Mucosa of rectum (tissue), 2 donors: ENCODE results near the gene CLIP2.
"Not testable (repeated sequence)": the region's sequence is repeated elsewhere in the genome, so short reads cannot be mapped to it uniquely, and the experiment has no call there.

Experiments
- H3K27ac ChIP-seq, 2 donors: one replicate each; pipeline ENCODE4 v1.7.0; 2013; ENCODE audit warnings: inconsistent platforms in 2 of 2, low read depth in 2 of 2, low read length in 2 of 2
- H3K27me3 ChIP-seq, 2 donors: one replicate each; pipeline ENCODE4 v1.7.0; 2013; ENCODE audit warnings: low read length in 2 of 2; ENCODE audit not compliant: control insufficient read depth in 2 of 2, insufficient read depth in 2 of 2
- H3K36me3 ChIP-seq, 2 donors: one replicate each; pipeline ENCODE4 v1.7.0; 2013; ENCODE audit warnings: low read length in 2 of 2; ENCODE audit not compliant: control insufficient read depth in 2 of 2, insufficient read depth in 2 of 2
- H3K4me1 ChIP-seq, 2 donors: one replicate each; pipeline ENCODE4 v1.7.0; 2013; ENCODE audit warnings: low read length in 2 of 2, mild to moderate bottlenecking in 1 of 2; ENCODE audit not compliant: control insufficient read depth in 2 of 2, insufficient read depth in 2 of 2
- H3K4me3 ChIP-seq, 2 donors: one replicate each; pipeline ENCODE4 v1.7.0; 2013; ENCODE audit warnings: low read length in 2 of 2
- H3K9ac ChIP-seq, 2 donors: one replicate each; pipeline ENCODE4 v1.7.0; 2013; ENCODE audit warnings: low read length in 2 of 2, low read depth in 1 of 2, mild to moderate bottlenecking in 1 of 2
- H3K9me3 ChIP-seq, 2 donors: one replicate each; pipeline ENCODE4 v1.7.0; 2013; ENCODE audit warnings: low read length in 2 of 2; ENCODE audit not compliant: control insufficient read depth in 2 of 2
- donor health status: healthy.
- donor health status: Normal muscosa, but diverticular disease.

Gene CLIP2

DNA sequence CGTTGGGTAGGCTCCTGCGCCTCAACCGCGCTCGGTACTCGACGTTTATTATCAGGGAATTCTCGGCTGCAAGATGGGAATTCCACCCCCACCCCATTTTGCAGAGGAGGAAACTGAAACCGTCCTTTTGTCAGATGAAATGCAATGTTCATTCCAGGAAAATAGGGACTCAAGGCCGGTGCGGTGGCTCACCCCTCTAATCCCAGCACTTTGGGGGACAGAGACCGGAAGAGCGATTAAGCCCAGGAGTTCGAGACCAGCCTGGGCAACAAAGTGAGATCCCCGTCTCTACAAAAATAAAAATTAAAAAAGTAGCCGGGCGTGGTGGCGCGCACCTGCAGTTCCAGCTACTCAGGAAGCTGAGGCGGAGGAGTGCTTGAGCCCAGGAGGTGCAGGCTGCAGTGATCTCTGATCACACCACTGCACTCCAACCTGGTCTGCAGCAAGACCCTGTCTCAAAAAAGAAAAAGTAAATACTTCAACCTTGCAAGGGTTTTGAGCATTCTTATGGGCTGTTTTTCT is 34.3 kb upstream of the CLIP2 start:
- peak overlapping the region; percentile 92 to 94 for H3K4me3 ChIP-seq
- H3K27me3 ChIP-seq, result no peaks in the 10 kb centered on the region
- H3K9me3 ChIP-seq, result no peaks in the 10 kb centered on the region
- H3K4me1 ChIP-seq, result peaks cover 9 to 19% of the 10 kb centered on the region in 2 donors
- H3K27ac ChIP-seq, result peak overlapping the region; percentile 90 to 98
- H3K9ac ChIP-seq, result peak overlapping the region; percentile 91 to 96
- peaks cover 5 to 10% of the 10 kb centered on the region in 2 donors for H3K36me3 ChIP-seq

DNA sequence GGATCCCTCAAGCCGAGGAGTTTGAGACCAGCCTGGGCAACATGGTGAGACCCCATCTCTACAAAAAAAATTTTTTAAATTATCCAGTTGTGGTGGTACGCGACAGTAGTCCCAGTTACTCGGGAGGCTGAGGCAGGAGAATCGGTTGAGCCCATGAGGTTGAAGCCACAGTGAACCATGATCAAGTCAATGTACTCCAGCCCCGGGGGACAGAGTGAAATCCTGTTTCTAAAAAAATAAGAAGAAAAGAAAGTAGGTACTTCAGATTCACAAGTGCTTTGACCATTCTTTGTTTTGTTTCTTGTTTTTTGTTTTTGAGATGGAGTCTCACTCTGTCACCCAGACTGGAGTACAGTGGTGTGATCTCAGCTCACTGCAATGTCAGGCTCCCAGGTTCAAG is 33.7 kb upstream of the CLIP2 start:
- Histone ChIP-seq H3K27ac (peak overlapping the region in 1 of 2 donors; percentile 90), H3K9ac (peak overlapping the region in 1 of 2 donors; percentile 96)
- H3K9me3 ChIP-seq, result not testable (repeated sequence)

DNA sequence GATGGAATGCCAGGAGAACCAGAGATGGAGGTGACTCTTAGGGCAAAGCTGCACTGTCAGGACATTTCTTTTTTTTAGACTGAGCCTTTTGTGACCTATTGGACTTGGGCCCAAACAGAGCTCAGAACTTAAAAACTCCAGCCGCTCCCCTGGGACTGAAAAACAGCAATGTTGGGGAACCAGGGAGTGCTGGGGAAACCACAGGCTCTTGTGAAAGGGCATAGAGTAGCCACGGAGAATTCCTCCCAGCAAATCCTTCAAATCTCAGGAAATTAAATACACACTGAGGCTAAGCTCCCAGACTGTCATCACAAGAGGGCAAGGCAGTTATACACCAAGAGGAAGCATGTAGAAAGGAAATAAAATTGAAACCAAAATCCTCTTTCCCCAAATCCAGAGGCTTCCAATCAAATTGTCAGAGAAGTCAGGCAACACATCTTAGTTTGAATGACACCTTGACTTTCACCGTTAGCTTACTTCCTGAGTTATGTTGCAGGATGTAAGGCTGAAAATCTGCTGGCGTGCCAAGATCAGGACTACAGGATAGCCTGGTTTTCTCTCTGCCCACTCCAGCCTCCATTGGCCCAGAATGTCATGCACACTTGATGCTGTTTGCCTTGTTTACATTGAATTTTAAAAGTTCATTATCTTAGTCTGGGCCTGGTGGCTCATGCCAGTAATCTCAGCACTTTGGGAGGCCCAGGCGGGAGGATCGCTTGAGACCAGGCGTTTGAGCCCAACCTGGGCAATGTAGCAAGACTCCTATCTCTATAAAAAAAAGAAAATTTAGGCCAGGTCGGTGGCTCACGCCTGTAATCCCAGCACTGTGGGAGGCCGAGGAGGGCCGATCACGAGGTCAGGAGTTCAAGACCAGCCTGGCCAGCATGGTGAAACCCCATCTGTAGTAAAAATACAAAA is 32.5 kb upstream of the CLIP2 start:
- Histone ChIP-seq H3K27ac (no peak overlapping the region), H3K9me3 (no peaks in the 10 kb centered on the region), H3K27me3 (no peaks in the 10 kb centered on the region), H3K4me3 (no peak overlapping the region), H3K9ac (no peak overlapping the region), H3K4me1 (peaks cover 9 to 19% of the 10 kb centered on the region in 2 donors), H3K36me3 (no peaks in the 10 kb centered on the region)

More for the DNA sequence above, 33.7 kb upstream of the CLIP2 start:
- not testable (repeated sequence) for H3K36me3 ChIP-seq, H3K27me3 ChIP-seq
- Histone ChIP-seq H3K4me3 (peak overlapping the region; percentile 92 to 94), H3K4me1 (peaks cover 9 to 19% of the 10 kb centered on the region in 2 donors)

DNA sequence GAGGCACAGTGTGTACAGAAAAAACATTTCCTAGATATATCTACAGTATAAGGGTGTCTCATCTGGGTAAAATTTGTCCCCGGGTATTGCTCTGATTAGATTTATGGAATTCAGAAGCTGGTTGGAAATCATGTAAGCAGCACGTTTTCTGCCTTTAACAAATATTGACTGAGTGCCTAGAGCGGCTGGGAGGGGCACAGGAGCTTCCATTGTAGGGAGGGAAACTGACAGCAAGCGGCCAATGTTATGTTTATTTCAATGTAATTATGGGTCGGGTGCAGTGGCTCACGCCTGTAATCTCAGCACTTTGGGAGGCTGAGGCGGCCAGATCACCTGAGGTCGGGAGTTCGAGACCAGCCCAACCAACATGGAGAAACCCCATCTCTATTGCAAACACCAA is 30.6 kb upstream of the CLIP2 start:
- no peak overlapping the region for H3K4me3 ChIP-seq
- no peak overlapping the region for H3K27ac ChIP-seq
- H3K4me1 ChIP-seq, result peaks cover 3 to 11% of the 10 kb centered on the region in 2 donors

DNA sequence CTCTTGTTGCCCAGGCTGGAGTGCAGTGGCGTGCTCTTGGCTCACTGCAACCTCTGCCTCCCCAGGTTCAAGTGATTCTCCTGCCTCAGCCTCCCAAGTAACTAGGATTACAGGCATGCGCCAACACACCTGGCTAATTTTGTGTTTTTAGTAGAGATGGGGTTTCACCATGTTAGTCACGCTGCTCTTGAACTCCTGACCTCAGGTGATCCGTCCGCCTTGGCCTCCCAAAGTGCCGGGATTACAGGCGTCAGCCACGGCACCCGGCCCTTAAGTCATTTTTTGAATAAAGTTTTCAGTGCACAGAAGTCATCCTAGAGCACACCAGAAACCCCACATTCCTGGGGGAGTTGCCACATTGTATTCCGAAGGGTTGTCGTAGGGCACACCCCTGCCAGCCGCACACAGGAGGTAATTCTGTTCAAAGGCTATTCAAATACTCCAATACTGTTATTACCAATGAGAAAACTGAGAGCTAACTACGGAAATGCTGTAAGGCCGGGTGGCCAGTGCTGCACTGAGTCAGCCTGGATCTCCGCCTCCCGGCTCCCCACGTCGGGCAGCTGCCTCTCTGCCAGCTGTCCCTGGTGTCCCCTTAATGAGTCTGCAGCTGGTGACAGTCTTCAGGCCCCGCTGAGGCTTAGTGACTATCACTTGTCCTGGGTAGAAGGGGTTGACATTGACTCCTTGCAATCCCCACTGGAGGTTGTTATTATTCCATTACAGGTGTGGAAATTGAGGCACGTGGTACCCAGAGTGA is 26.4 kb upstream of the CLIP2 start:
- no peak overlapping the region for H3K9ac ChIP-seq
- no peaks in the 10 kb centered on the region for H3K9me3 ChIP-seq
- no peak overlapping the region for H3K27ac ChIP-seq
- H3K36me3 ChIP-seq, result no peaks in the 10 kb centered on the region
- H3K4me3 ChIP-seq, result no peak overlapping the region
- H3K27me3 ChIP-seq, result no peaks in the 10 kb centered on the region
- H3K4me1 ChIP-seq, result peaks cover 0 to 3% of the 10 kb centered on the region in 2 donors

More for the DNA sequence above, 30.6 kb upstream of the CLIP2 start:
- no peaks in the 10 kb centered on the region for H3K27me3 ChIP-seq
- no peaks in the 10 kb centered on the region for H3K36me3 ChIP-seq
- no peaks in the 10 kb centered on the region for H3K9me3 ChIP-seq
- no peak overlapping the region for H3K9ac ChIP-seq

DNA sequence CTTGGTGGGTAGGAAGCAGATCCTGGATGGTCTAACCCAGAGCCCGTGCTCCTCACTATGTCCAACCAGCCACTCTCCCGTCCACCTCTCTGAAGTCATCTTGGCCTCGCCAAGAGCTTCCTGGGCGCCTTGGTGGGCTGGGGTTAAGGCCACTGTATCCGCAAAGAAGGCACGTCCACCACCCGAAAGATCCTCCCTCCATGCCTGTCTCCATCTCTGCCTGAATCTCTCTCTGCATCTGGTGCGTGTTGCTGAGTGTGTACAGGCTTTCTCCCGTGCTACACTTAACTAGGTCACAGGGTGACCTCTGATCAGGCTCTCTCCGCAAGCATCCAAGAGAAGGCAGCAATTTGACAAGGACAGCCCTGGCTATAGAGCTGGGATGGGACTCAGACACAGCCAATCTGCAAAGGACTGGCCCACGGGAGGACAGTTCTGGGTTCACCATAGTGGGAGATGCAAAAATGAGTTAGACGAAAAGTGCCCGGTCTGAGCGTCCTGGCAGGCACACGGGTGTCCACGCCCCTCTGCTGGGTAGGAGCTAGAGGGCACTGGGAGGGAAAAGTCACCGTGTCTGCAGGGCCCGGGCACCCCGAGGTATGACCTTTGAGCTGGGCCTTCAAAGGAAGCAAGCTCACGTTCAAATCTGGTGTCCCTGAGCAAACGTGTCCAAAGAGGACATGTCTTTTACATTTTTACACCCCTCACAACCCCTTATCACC is 25.6 kb upstream of the CLIP2 start:
- Histone ChIP-seq H3K27ac (no peak overlapping the region), H3K9me3 (no peaks in the 10 kb centered on the region), H3K9ac (no peak overlapping the region), H3K4me1 (peaks cover 0 to 2% of the 10 kb centered on the region in 2 donors), H3K36me3 (no peaks in the 10 kb centered on the region), H3K27me3 (no peaks in the 10 kb centered on the region), H3K4me3 (no peak overlapping the region)

DNA sequence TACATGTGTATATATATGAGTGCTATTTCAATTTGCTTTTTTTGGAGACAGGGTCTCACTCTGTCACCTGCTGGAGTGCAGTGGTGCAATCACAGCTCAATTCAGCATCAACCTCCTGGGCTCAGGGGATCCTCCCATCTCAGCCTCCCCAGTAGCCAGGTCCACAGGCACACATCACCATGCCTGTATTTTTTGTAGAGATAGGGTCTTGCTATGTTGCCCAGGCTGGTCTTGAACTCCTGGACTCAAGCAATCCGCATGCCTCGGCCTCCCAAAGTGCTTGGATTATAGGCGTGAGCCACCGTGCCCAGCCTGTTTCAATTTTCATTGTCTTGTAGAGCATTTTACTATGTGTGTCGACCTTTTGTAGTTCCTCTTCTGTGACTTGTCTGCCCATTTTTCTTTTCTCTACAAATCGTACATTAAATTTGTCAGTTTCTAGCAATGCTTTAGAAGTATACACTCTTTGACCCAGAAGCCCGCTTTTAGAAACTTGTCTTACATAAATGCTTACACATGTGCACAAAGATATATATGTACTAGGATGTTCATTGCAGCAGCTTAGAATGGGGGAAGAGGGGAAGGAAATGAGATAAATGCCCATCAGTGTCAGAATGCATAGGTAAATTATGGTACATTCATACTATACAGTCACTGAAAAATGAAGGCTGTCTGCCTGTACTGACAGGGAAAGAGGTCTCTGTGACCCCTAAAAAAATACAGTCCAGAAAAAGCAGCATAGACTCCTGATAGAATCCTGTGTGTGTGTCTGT is 22.8 kb upstream of the CLIP2 start:
- Histone ChIP-seq H3K9ac (no peak overlapping the region), H3K27me3 (no peaks in the 10 kb centered on the region), H3K9me3 (no peaks in the 10 kb centered on the region), H3K4me1 (peaks cover under 1 to 3% of the 10 kb centered on the region in 2 donors), H3K27ac (no peak overlapping the region), H3K36me3 (no peaks in the 10 kb centered on the region), H3K4me3 (no peak overlapping the region)

DNA sequence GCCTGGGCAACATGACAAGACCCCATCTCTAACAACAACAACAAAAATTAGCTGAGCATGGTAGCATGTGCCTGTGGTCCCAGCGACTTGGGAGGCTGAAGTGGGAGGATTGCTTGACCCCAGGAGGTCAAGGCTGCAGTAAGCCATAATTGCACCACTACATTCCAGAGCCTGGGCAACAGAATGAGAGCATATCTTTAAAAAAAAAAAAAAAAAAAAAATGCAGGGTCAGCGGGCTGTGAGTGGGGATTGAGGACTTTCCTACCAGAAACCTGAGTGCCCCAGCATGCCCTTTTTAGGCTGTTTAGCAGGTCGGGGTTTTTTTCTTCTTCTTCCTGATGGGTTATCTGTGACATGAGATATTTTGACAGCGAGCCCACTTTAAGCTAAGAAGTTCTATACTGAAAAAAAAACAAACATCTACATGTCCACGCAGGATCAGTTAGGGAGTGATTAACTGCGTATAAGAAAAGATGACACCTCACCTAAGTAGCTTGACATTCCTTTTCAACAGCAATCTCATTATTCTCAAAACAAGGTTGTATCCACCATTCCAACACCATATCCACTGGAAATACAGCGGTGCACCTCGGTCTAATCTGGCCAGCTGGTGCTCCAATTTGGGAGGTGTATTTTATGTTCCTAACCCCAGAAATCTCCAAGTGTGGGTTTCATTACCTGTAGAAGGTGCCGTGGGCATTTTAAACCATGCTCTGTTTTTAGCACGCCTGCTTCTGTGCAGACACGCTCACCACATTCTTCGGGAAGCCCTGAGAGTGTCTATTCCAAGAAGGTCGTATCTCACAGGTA is 21.2 kb upstream of the CLIP2 start:
- H3K4me1 ChIP-seq, result peaks cover 10 to 15% of the 10 kb centered on the region in 2 donors
- H3K9ac ChIP-seq, result no peak overlapping the region
- H3K36me3 ChIP-seq, result no peaks in the 10 kb centered on the region
- H3K27ac ChIP-seq, result no peak overlapping the region
- H3K27me3 ChIP-seq, result no peaks in the 10 kb centered on the region
- H3K4me3 ChIP-seq, result no peak overlapping the region
- H3K9me3 ChIP-seq, result no peaks in the 10 kb centered on the region
